Fibroblast of lung (primary cell): ENCODE measurements around the gene GNPTG.

Experiments
- CTCF ChIP-seq, 2 donors: IDR thresholded peaks in 1 of 2; conservative IDR thresholded peaks in 1 of 2; 1 replicate in 1 of 2; 2 replicates in 1 of 2; pipeline ENCODE4 v1.5.1; 2011 to 2012; ENCODE audit warnings: low read length in 2 of 2, control low read depth in 1 of 2, inconsistent platforms in 1 of 2, low read depth in 1 of 2, mild to moderate bottlenecking in 1 of 2
- EZH2 ChIP-seq: IDR thresholded peaks from 2 replicates; pipeline ENCODE4 v1.5.1; 2012; ENCODE audit warnings: low read length, control low read depth, mild to moderate bottlenecking; ENCODE audit errors: missing control alignments

- no peak for TF ChIP-seq EZH2
- no peak for TF ChIP-seq CTCF (conservative IDR thresholded peaks at IDR 0.05 in 1 of 2, IDR thresholded peaks at IDR 0.05 in 1 of 2; ENCODE audit: low read depth in 1 of 2, low read length in 2 of 2)
These were observed 533 bp upstream of the GNPTG start for GRCh38 chr16:1351215-1351581.
